OCI-LY1 (cell line): ENCODE data around the gene LANCL2.

Source experiments
- H2AFZ ChIP-seq: fragments of 200-600 bp; sonication (generic), shearing (Covaris generic); 2 replicates; pipeline ENCODE4 v1.6.0; 2014; ENCODE audit warnings: antibody characterized with exemption, mild to moderate bottlenecking, low read length
- H3F3A ChIP-seq: fragments of 200-600 bp; sonication (generic), shearing (Covaris generic); 2 replicates; pipeline ENCODE4 v1.6.0; 2014; ENCODE audit warnings: mild to moderate bottlenecking, antibody characterized with exemption, low read length, moderate library complexity; ENCODE audit not compliant: insufficient read depth
- H3K27ac ChIP-seq: fragments of 200-600 bp; sonication (generic); 2 replicates; pipeline ENCODE4 v1.5.1; 2014; ENCODE audit warnings: low read length, mixed run types, mild to moderate bottlenecking, low read depth; ENCODE audit not compliant: poor library complexity, severe bottlenecking
- H3K27me3 ChIP-seq: fragments of 200-600 bp; sonication (generic); 2 replicates; pipeline ENCODE4 v1.6.0; 2014; ENCODE audit warnings: antibody characterized with exemption, mild to moderate bottlenecking, low read length, moderate library complexity; ENCODE audit not compliant: insufficient read depth
- H3K36me3 ChIP-seq: fragments of 200-600 bp; sonication (generic); 2 replicates; pipeline ENCODE4 v1.6.1; 2014; ENCODE audit warnings: mild to moderate bottlenecking, antibody characterized with exemption, low read length, moderate library complexity, mixed read lengths; ENCODE audit not compliant: insufficient read depth
- H3K4me1 ChIP-seq: fragments of 200-600 bp; sonication (generic); 2 replicates; pipeline ENCODE4 v1.5.1; 2014; ENCODE audit warnings: mild to moderate bottlenecking, low read length, moderate library complexity; ENCODE audit not compliant: insufficient read depth, severe bottlenecking
- H3K4me2 ChIP-seq: fragments of 200-600 bp; sonication (generic), shearing (Covaris generic); 2 replicates; pipeline ENCODE4 v1.6.1; 2014; ENCODE audit warnings: low read length
- H3K4me3 ChIP-seq: fragments of 200-600 bp; sonication (generic); 2 replicates; pipeline ENCODE4 v1.5.1; 2014; ENCODE audit warnings: low read length, low read depth, mild to moderate bottlenecking, mixed read lengths; ENCODE audit not compliant: poor library complexity, severe bottlenecking
- H3K79me2 ChIP-seq: fragments of 200-600 bp; shearing (Covaris generic); 2 replicates; pipeline ENCODE4 v1.6.1; 2016; ENCODE audit warnings: mixed run types, low read length, mixed read lengths; ENCODE audit not compliant: insufficient read depth
- H3K9ac ChIP-seq: fragments of 200-600 bp; sonication (generic), shearing (Covaris generic); 2 replicates; pipeline ENCODE4 v1.6.1; 2014; ENCODE audit warnings: mild to moderate bottlenecking, low read length, mixed read lengths
- H3K9me2 ChIP-seq: fragments of 200-600 bp; sonication (generic), shearing (Covaris generic); 2 replicates; pipeline ENCODE4 v1.6.1; 2014; ENCODE audit warnings: low read depth, mild to moderate bottlenecking, low read length, mixed read lengths
- H3K9me3 ChIP-seq: fragments of 200-600 bp; shearing (Covaris generic); 2 replicates; pipeline ENCODE4 v1.6.1; 2014; ENCODE audit warnings: low read length, mixed read lengths
- H4K20me1 ChIP-seq: fragments of 200-600 bp; sonication (generic), shearing (Covaris generic); 2 replicates; pipeline ENCODE4 v1.6.0; 2016; ENCODE audit warnings: mild to moderate bottlenecking, low read length; ENCODE audit not compliant: insufficient read depth
- EZH2 ChIP-seq: fragments of 200-600 bp; sonication (generic), shearing (Covaris generic); IDR thresholded peaks from 2 replicates; pipeline ENCODE4 v1.8.0; 2017; ENCODE audit warnings: borderline replicate concordance, mixed run types, mild to moderate bottlenecking, antibody characterized with exemption, low read length, moderate library complexity, mixed read lengths
- TF ChIP-seq, protein P1 (sequence below): fragments of 200-600 bp; sonication (generic), shearing (Covaris generic); IDR thresholded peaks from 2 replicates; pipeline ENCODE4 v1.5.1; 2017; ENCODE audit warnings: mild to moderate bottlenecking, antibody characterized with exemption, low read length, moderate library complexity, mixed read lengths

LANCL2 gene

DNA sequence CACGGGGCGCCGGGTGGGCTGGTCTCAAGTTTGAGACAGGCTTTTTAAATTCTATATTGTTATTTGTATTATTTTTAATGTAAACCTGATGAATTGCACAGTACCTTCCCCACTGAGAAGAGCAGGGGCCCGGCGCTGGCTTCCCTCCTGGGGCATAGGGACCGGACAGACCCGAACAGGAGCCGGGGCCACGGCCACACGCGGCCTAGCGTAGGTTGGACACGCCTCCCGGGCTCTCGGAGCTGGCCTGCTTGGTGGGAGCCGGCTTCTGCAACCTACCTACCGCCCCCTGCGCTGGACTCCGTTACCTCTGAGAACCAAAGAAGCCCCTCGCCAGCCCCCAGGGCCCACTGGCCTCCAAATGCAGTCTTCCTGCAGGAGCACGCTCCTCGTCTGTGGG is 19.8 kb upstream of the LANCL2 start:
- TF ChIP-seq EZH2: no peak
- TF ChIP-seq, protein P1, sequence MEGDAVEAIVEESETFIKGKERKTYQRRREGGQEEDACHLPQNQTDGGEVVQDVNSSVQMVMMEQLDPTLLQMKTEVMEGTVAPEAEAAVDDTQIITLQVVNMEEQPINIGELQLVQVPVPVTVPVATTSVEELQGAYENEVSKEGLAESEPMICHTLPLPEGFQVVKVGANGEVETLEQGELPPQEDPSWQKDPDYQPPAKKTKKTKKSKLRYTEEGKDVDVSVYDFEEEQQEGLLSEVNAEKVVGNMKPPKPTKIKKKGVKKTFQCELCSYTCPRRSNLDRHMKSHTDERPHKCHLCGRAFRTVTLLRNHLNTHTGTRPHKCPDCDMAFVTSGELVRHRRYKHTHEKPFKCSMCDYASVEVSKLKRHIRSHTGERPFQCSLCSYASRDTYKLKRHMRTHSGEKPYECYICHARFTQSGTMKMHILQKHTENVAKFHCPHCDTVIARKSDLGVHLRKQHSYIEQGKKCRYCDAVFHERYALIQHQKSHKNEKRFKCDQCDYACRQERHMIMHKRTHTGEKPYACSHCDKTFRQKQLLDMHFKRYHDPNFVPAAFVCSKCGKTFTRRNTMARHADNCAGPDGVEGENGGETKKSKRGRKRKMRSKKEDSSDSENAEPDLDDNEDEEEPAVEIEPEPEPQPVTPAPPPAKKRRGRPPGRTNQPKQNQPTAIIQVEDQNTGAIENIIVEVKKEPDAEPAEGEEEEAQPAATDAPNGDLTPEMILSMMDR: no peak
- no peaks in the 10 kb centered on the region for H4K20me1 ChIP-seq
- H3K9ac ChIP-seq: no peak overlapping the region
- no peaks in the 10 kb centered on the region for H3K79me2 ChIP-seq
- no peaks in the 10 kb centered on the region for H3F3A ChIP-seq
- no peak overlapping the region for H3K27ac ChIP-seq
- no peak overlapping the region for H2AFZ ChIP-seq
- H3K4me3 ChIP-seq: no peak overlapping the region
- 0 out of 2 replicates have a peak, but pooled peaks cover 3% of the 10 kb centered on the region for H3K9me3 ChIP-seq
- no peaks in the 10 kb centered on the region for H3K4me1 ChIP-seq
- H3K36me3 ChIP-seq: no peaks in the 10 kb centered on the region
- no peaks in the 10 kb centered on the region for H3K27me3 ChIP-seq
- no peak overlapping the region for H3K4me2 ChIP-seq
- H3K9me2 ChIP-seq: no peaks in the 10 kb centered on the region

DNA sequence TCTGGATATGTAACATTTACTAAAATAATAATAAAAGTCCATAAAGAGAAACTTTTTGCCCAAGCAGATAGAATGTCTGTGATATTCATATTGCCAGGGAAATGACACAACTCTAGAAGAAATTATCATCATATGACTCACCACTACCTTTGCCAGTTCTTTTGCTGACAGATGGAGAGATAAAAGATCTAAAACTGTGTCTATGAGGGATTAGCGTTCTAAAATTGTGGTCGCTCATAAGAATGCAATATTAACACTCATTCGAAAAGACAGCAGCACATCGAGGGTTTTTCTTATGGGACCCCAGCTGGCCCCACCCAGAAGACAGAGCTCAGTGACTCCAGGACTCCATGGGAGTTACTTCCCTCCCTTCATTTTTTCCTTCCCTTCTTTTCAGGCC is 16.6 kb upstream of the LANCL2 start:
- no peak overlapping the region for H2AFZ ChIP-seq
- TF ChIP-seq EZH2: no peak
- TF ChIP-seq, protein P1: no peak
- no peak overlapping the region for H3K27ac ChIP-seq
- H4K20me1 ChIP-seq: no peaks in the 10 kb centered on the region
- no peak overlapping the region for H3K4me2 ChIP-seq
- no peak overlapping the region for H3K9ac ChIP-seq
- no peaks in the 10 kb centered on the region for H3K36me3 ChIP-seq
- no peaks in the 10 kb centered on the region for H3F3A ChIP-seq
- H3K9me3 ChIP-seq: 0 out of 2 replicates have a peak, but pooled peaks cover 3% of the 10 kb centered on the region
- H3K4me1 ChIP-seq: no peaks in the 10 kb centered on the region
- H3K79me2 ChIP-seq: no peaks in the 10 kb centered on the region
- no peak overlapping the region for H3K4me3 ChIP-seq
- no peaks in the 10 kb centered on the region for H3K9me2 ChIP-seq
- no peaks in the 10 kb centered on the region for H3K27me3 ChIP-seq

DNA sequence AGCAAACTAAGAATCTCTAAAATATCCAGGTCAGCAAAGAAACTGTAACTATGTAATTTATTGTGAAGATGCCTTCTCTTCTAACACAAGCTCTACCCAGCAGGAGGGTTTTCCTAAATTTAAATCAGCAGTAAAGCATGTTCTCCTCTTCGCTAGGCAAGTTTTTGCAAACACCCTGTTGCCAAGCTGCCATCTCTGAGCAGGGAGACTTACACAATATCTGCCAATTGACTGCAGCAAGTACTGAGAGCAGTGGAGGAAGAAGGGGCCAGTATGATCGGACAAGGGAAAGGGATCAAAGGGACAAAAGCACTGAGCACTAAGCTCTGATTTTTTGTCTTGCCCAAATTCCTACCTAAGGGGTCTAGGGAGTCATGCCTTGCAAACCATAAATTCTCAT is 16.0 kb upstream of the LANCL2 start:
- H3K4me3 ChIP-seq: no peak overlapping the region
- H3K27me3 ChIP-seq: no peaks in the 10 kb centered on the region
- H2AFZ ChIP-seq: no peak overlapping the region
- H3K9ac ChIP-seq: no peak overlapping the region
- no peak overlapping the region for H3K27ac ChIP-seq
- no peaks in the 10 kb centered on the region for H3F3A ChIP-seq
- H3K4me2 ChIP-seq: no peak overlapping the region
- no peak for TF ChIP-seq EZH2
- TF ChIP-seq, protein P1: no peak
- H3K79me2 ChIP-seq: no peaks in the 10 kb centered on the region
- H3K4me1 ChIP-seq: no peaks in the 10 kb centered on the region
- H3K9me2 ChIP-seq: no peaks in the 10 kb centered on the region
- 0 out of 2 replicates have a peak, but pooled peaks cover 3% of the 10 kb centered on the region for H3K9me3 ChIP-seq
- no peaks in the 10 kb centered on the region for H3K36me3 ChIP-seq
- no peaks in the 10 kb centered on the region for H4K20me1 ChIP-seq
